Colonic mucosa (tissue), 4 donors: ENCODE data around the gene SCO1. TPM values are rescaled to one million over a fixed set of nuclear protein-coding genes. Genes with fewer than 3 reads are reported as not detected.

Source experiments
- DNase-seq: peaks from one replicate; pipeline ENCODE4 v3.0.0-alpha.2; 2020
- H3K27ac ChIP-seq: fragments of 200-600 bp; one replicate; pipeline ENCODE4 v1.8.0; 2021
- H3K27me3 ChIP-seq: fragments of 200-600 bp; one replicate; pipeline ENCODE4 v1.8.0; 2021
- H3K36me3 ChIP-seq: fragments of 200-600 bp; one replicate; pipeline ENCODE4 v1.8.0; 2021
- H3K4me1 ChIP-seq: fragments of 200-600 bp; one replicate; pipeline ENCODE4 v1.8.0; 2021; ENCODE audit warnings: mild to moderate bottlenecking
- H3K4me3 ChIP-seq: fragments of 200-600 bp; one replicate; pipeline ENCODE4 v1.8.0; 2021
- H3K9ac ChIP-seq, 2 donors: one replicate each; pipeline ENCODE4 v1.7.0; 2013; ENCODE audit warnings: control low read depth in 2 of 2, low read depth in 2 of 2, low read length in 2 of 2
- H3K9me3 ChIP-seq: fragments of 200-600 bp; one replicate; pipeline ENCODE4 v1.8.0; 2021
- CTCF ChIP-seq: fragments of 200-600 bp; IDR thresholded peaks from one replicate; pipeline ENCODE4 v1.8.0; 2022; ENCODE audit warnings: antibody characterized with exemption, mild to moderate bottlenecking
- intact Hi-C: fragments of 100-400 bp; cut with DNase I; formaldehyde crosslinking; loops from one replicate; pipeline ENCODE4 v1.14.1; 2022
- total RNA-seq, 2 donors: library from RNA; stranded (reverse); fragmentation: NEBNext Ultra II Directional in 1 of 2; extraction: Animal tissue kit (Norgen Biotek cat#: 25700) in 1 of 2; gene quantifications; one replicate each; pipeline ENCODE4 v1.2.1, GENCODE V29; 2021
- donor health status: healthy.
- donor health status: DM: no; HTN: no; CAD: no.
- donor health status: DM: no; HTN: no; CAD: no.

SCO1 gene
- total RNA-seq, 2 donors from 2014 or later, result 41.8 to 54.7 TPM

GRCh38 chr17:10729334-10730193 lies 32.2 kb upstream of the SCO1 start, which contains the start of gene TMEM220:
Gene TMEM220, minus strand, starts transcription at chr17:10730023. Its CDS starts 172 bp downstream, at chr17:10729851.
- H3K36me3 ChIP-seq, result no peaks in the 10 kb centered on the region
- H3K27me3 ChIP-seq, result no peaks in the 10 kb centered on the region
- DNase-seq, result peak; percentile 77
- intact Hi-C loops, result no loop called here
- H3K4me3 ChIP-seq, result peak within 1 kb of the TSS; percentile 65
- no peaks in the 10 kb centered on the region for H3K9me3 ChIP-seq
- TF ChIP-seq CTCF, result no peak
- no peaks in the 10 kb centered on the region for H3K4me1 ChIP-seq
- peak within 1 kb of the TSS; percentile 79 to 87 for H3K9ac ChIP-seq
- H3K27ac ChIP-seq, result peak within 1 kb of the TSS; percentile 87

- H3K36me3 ChIP-seq, result no peaks in the 10 kb centered on the region
- no peak overlapping the region for H3K27ac ChIP-seq
- H3K4me1 ChIP-seq, result no peaks in the 10 kb centered on the region
- H3K4me3 ChIP-seq, result no peak overlapping the region
- no peaks in the 10 kb centered on the region for H3K27me3 ChIP-seq
- intact Hi-C loops, result no loop called here
- no peak for TF ChIP-seq CTCF
- no peaks in the 10 kb centered on the region for H3K9me3 ChIP-seq
- DNase-seq, result no peak
- H3K9ac ChIP-seq, result no peak overlapping the region
These were observed 31.1 kb upstream of the SCO1 start for GRCh38 chr17:10728331-10728892.

- no peak for DNase-seq
- H3K9ac ChIP-seq, result no peak overlapping the region
- no peaks in the 10 kb centered on the region for H3K9me3 ChIP-seq
- intact Hi-C loops, result no loop called here
- no peaks in the 10 kb centered on the region for H3K36me3 ChIP-seq
- H3K4me1 ChIP-seq, result no peaks in the 10 kb centered on the region
- no peak for TF ChIP-seq CTCF
- no peak overlapping the region for H3K27ac ChIP-seq
- no peaks in the 10 kb centered on the region for H3K27me3 ChIP-seq
- no peak overlapping the region for H3K4me3 ChIP-seq
These were observed 29.9 kb upstream of the SCO1 start for GRCh38 chr17:10727192-10727591.

GRCh38 chr17:10726196-10726595 lies 28.9 kb upstream of the SCO1 start:
- no peaks in the 10 kb centered on the region for H3K4me1 ChIP-seq
- H3K4me3 ChIP-seq, result no peak overlapping the region
- no peak for TF ChIP-seq CTCF
- no peak overlapping the region for H3K9ac ChIP-seq
- DNase-seq, result no peak
- intact Hi-C loops, result no loop called here
- no peak overlapping the region for H3K27ac ChIP-seq
- H3K9me3 ChIP-seq, result no peaks in the 10 kb centered on the region
- H3K27me3 ChIP-seq, result no peaks in the 10 kb centered on the region
- H3K36me3 ChIP-seq, result no peaks in the 10 kb centered on the region

- TF ChIP-seq CTCF, result no peak
- Histone ChIP-seq H3K9ac (peak overlapping the region in 1 of 2 donors; percentile 62), H3K4me1 (no peaks in the 10 kb centered on the region), H3K27ac (peak overlapping the region; percentile 47), H3K9me3 (no peaks in the 10 kb centered on the region), H3K27me3 (no peaks in the 10 kb centered on the region), H3K36me3 (no peaks in the 10 kb centered on the region), H3K4me3 (no peak overlapping the region)
- intact Hi-C loops, result no loop called here
- no peak for DNase-seq
These were observed 27.9 kb upstream of the SCO1 start for GRCh38 chr17:10725262-10725661.
